ENCODE measurements around the gene TARDBP. TPM values are rescaled to one million over a fixed set of nuclear protein-coding genes. Genes with fewer than 3 reads are reported as not detected.
"Not testable (repeated sequence)": the region's sequence is repeated elsewhere in the genome, so short reads cannot be mapped to it uniquely, and the experiment has no call there.

TARDBP gene
- total RNA-seq, 2 experiments from 2014 or later: 158 to 159 TPM

DNA sequence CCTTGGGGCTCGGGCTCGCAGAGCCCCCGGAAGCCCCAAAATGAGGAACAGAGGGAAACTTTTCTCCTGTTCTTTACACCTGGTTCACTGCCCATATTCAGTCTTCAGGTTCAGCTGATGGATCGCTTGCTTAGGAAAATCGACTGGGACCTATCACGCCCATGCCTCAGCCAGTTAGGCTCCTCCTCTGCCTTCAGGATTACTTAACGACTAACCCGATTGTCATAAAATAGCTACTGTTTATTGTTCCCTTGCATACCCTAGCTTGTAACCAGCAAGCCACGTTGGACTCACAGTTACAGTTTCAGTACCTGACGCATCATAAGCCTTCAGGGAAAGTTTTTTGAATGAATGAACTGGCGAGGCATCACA, 692 bp downstream of the TARDBP start:
- H3K36me3 Mint-ChIP-seq (ENCODE audit: low read depth): peaks cover 28% of the 10 kb centered on the region
- DNase-seq: no peak
- peak overlapping the region; percentile 79 for H3K27ac Mint-ChIP-seq
- H3K27me3 Mint-ChIP-seq (ENCODE audit: low read depth): no peaks in the 10 kb centered on the region
- H3K4me1 Mint-ChIP-seq (ENCODE audit: low read depth): peaks cover 30% of the 10 kb centered on the region
- CTCF ChIA-PET: interaction anchor here (2.5 kb wide), 1 partner anchor 25 kb away, joined by 8 read pairs; no protein-coding TSS in a partner anchor
- H3K9me3 Mint-ChIP-seq: no peaks in the 10 kb centered on the region
- H3K4me3 Mint-ChIP-seq: peak overlapping the region; percentile 88
- intact Hi-C loops (cut with micrococcal nuclease): loop anchor here (2.0 to 5.0 kb wide), 2 partner anchors 541 to 980 kb away; partner anchors contain the start of genes DFFA, PEX14 and UBE4B

DNA sequence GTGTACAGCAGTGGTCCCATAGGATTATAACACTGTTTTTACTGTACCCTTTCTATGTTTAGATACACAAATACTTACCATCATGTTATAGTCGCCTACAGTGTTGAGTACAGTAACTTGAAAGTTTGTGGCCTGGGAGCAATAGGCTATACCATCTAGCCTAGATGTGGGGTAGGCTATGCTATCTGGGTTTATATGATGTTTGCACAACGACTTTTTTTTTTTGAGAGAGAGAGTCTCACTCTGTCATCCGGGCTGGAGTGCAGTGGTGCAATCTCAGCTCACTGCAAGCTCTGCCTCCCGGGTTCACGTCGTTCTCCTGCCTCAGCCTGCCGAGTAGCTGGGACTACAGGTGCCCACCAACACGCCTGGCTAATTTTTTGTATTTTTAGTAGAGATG, 6.9 kb downstream of the TARDBP start:
- Mint-ChIP-seq H3K4me1 (ENCODE audit: low read depth) (peaks cover 35% of the 10 kb centered on the region), H3K36me3 (ENCODE audit: low read depth) (peaks cover 55% of the 10 kb centered on the region)
- H3K4me3 Mint-ChIP-seq; H3K27ac Mint-ChIP-seq; intact Hi-C loops (cut with micrococcal nuclease); CTCF ChIA-PET; H3K9me3 Mint-ChIP-seq; H3K27me3 Mint-ChIP-seq (ENCODE audit: low read depth); DNase-seq: not testable (repeated sequence)

DNA sequence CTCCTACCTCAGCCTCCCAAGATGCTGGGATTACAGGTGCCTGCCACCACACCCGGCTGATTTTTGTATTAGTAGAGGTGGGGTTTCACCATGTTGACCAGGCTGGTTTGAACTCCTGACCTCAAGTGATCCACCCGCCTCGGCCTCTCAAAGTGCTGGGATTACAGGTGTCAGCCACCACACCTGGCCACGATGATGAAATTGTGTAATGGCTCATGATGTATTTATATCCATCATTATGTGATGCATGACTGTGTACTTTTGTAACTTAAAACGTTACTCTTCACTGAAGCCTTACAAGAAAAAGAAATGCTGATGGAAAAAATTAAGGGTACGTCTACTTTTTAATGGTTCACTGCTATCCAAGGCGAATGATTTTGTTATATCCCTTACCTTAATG, 7.5 kb downstream of the TARDBP start:
- no peak overlapping the region for H3K27ac Mint-ChIP-seq
- intact Hi-C loops (cut with micrococcal nuclease): no loop called here
- no peak for DNase-seq
- peaks cover 34% of the 10 kb centered on the region for H3K4me1 Mint-ChIP-seq (ENCODE audit: low read depth)
- H3K27me3 Mint-ChIP-seq (ENCODE audit: low read depth): no peaks in the 10 kb centered on the region
- H3K4me3 Mint-ChIP-seq: no peak overlapping the region
- CTCF ChIA-PET: interaction anchor here (0.8 kb wide), 1 partner anchor 18 kb away, joined by 3 read pairs; no protein-coding TSS in a partner anchor
- peaks cover 54% of the 10 kb centered on the region for H3K36me3 Mint-ChIP-seq (ENCODE audit: low read depth)
- H3K9me3 Mint-ChIP-seq: no peaks in the 10 kb centered on the region

DNA sequence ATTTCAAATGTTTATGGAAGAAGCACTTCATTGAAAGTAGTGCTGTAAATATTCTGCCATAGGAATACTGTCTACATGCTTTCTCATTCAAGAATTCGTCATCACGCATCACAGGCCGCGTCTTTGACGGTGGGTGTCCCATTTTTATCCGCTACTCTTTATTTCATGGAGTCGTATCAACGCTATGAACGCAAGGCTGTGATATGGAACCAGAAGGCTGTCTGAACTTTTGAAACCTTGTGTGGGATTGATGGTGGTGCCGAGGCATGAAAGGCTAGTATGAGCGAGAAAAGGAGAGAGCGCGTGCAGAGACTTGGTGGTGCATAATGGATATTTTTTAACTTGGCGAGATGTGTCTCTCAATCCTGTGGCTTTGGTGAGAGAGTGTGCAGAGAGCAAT, 10.7 kb downstream of the TARDBP start:
- Mint-ChIP-seq H3K4me3 (no peak overlapping the region), H3K9me3 (no peaks in the 10 kb centered on the region), H3K27ac (no peak overlapping the region), H3K4me1 (ENCODE audit: low read depth) (peaks cover 21% of the 10 kb centered on the region), H3K27me3 (ENCODE audit: low read depth) (no peaks in the 10 kb centered on the region), H3K36me3 (ENCODE audit: low read depth) (peaks cover 48% of the 10 kb centered on the region)
- intact Hi-C loops (cut with micrococcal nuclease): no loop called here
- no peak for DNase-seq
- CTCF ChIA-PET: no interaction called here

DNA sequence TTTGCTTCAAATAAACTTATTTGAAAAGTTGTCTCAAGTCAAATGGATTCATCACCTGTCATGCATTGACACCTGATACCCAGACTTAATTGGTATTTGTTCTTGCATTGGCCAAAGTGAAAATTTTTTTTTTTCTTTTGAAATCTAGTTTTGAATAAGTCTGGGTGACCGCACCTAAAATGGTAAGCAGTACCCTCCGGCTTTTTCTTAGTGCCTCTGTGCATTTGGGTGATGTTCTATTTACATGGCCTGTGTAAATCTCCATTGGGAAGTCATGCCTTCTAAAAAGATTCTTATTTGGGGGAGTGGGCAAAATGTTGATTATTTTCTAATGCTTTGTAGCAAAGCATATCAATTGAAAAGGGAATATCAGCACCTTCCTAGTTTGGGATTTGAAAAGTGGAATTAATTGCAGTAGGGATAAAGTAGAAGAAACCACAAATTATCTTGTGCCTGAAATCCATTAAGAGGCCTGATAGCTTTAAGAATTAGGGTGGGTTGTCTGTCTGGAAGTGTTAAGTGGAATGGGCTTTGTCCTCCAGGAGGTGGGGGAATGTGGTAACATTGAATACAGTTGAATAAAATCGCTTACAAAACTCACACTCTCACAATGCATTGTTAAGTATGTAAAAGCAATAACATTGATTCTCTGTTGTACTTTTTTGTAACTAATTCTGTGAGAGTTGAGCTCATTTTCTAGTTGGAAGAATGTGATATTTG, 11.9 kb downstream of the TARDBP start:
- peaks cover 42% of the 10 kb centered on the region for H3K36me3 Mint-ChIP-seq (ENCODE audit: low read depth)
- no peaks in the 10 kb centered on the region for H3K9me3 Mint-ChIP-seq
- intact Hi-C loops (cut with micrococcal nuclease): no loop called here
- H3K27me3 Mint-ChIP-seq (ENCODE audit: low read depth): no peaks in the 10 kb centered on the region
- peaks cover 18% of the 10 kb centered on the region for H3K4me1 Mint-ChIP-seq (ENCODE audit: low read depth)
- H3K4me3 Mint-ChIP-seq: no peak overlapping the region
- CTCF ChIA-PET: interaction anchor here (1.4 kb wide), 1 partner anchor 13 kb away, joined by 5 read pairs; no protein-coding TSS in a partner anchor
- no peak for DNase-seq
- H3K27ac Mint-ChIP-seq: peak overlapping the region; percentile 67

DNA sequence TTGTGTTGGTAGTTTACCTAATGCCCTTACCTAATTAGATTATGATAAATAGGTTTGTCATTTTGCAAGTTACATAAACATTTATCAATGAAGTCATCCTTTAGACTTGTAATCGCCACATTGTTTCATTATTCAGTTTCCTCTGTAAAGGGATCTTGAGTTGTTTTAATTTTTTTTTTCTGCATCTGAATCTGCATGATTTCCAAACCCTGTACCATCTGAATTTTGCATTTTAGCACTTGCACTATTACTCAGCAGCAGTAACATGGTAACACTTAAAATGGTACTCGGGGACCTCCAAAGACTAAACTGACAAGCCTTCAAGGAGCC, 12.4 kb downstream of the TARDBP start:
- intact Hi-C loops (cut with micrococcal nuclease): no loop called here
- CTCF ChIA-PET: interaction anchor here (1.4 kb wide), 1 partner anchor 13 kb away, joined by 5 read pairs; no protein-coding TSS in a partner anchor
- H3K4me1 Mint-ChIP-seq (ENCODE audit: low read depth): peaks cover 18% of the 10 kb centered on the region
- DNase-seq: no peak
- H3K27me3 Mint-ChIP-seq (ENCODE audit: low read depth): no peaks in the 10 kb centered on the region
- peaks cover 41% of the 10 kb centered on the region for H3K36me3 Mint-ChIP-seq (ENCODE audit: low read depth)
- H3K4me3 Mint-ChIP-seq: no peak overlapping the region
- peak overlapping the region; percentile 67 for H3K27ac Mint-ChIP-seq
- no peaks in the 10 kb centered on the region for H3K9me3 Mint-ChIP-seq

DNA sequence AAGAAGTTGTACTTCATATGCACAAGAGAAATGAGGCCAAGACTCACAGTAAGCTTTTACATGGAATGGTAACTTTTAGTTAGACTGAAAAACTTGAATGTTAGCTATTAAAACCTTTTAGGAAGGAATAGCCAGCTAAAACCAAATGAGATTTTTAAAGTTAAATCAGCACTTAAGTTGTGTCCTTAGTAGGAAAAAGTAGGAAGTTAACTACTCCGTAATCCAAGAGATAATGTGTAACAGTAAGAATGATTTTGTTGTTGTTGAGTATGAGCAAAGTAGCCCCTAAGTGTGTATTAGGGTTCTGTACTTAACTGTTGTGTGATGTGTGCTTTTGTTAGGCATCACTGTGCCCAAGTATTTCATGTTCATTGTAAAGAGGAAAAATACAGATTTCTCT, 13.2 kb downstream of the TARDBP start:
- intact Hi-C loops (cut with micrococcal nuclease): no loop called here
- H3K4me3 Mint-ChIP-seq: no peak overlapping the region
- H3K9me3 Mint-ChIP-seq: no peaks in the 10 kb centered on the region
- H3K27me3 Mint-ChIP-seq (ENCODE audit: low read depth): no peaks in the 10 kb centered on the region
- CTCF ChIA-PET: interaction anchor here (0.6 to 1.4 kb wide), 2 partner anchors 12 to 26 kb away, joined by 3 to 5 read pairs; no protein-coding TSS in a partner anchor
- peaks cover 18% of the 10 kb centered on the region for H3K4me1 Mint-ChIP-seq (ENCODE audit: low read depth)
- peak overlapping the region; percentile 78 for H3K27ac Mint-ChIP-seq
- peaks cover 35% of the 10 kb centered on the region for H3K36me3 Mint-ChIP-seq (ENCODE audit: low read depth)
- DNase-seq: no peak

DNA sequence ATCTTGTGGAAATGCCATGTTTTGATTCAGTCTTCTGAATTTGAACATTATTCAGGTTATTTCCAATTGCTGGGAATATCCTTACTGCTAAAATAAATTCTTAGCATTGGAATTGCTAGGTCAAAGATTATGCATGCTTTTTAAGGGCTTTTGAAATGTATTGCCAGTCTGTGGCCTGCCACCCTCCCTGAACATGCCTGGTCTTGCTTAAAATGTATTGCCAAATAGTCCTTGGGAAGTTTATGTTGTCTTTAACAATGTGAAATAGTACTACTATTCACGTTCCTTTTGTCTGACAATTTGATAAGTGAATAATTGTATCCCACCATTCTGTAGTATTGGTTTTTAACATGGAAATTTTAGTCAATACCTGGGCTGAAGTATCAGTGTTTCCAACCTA, 13.6 kb downstream of the TARDBP start:
- intact Hi-C loops (cut with micrococcal nuclease): no loop called here
- Mint-ChIP-seq H3K36me3 (ENCODE audit: low read depth) (peaks cover 35% of the 10 kb centered on the region), H3K4me1 (ENCODE audit: low read depth) (peaks cover 18% of the 10 kb centered on the region), H3K27ac (peak overlapping the region; percentile 78), H3K27me3 (ENCODE audit: low read depth) (no peaks in the 10 kb centered on the region), H3K4me3 (no peak overlapping the region), H3K9me3 (no peaks in the 10 kb centered on the region)
- CTCF ChIA-PET: interaction anchor here (1.4 kb wide), 1 partner anchor 12 kb away, joined by 5 read pairs; no protein-coding TSS in a partner anchor
- no peak for DNase-seq

DNA sequence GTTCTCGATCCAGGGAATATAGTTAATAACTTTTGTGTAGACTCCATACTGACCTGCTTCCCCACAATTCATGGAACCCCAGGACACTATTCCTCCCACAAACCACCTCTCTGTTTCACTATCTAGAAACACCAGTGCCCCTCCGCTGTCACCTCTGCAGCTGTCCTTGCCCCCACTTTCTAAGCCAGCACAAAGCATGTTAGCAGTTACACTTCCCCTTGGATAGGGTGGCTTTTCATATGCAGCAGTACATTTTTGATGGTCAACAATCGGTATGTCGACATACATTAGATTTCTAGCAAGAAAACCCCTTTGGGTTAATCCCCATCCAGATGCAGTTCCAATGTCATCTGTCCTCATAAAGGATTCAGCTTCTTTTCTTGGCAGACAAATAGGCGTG, 14.4 kb downstream of the TARDBP start:
- peak overlapping the region; percentile 78 for H3K27ac Mint-ChIP-seq
- H3K4me1 Mint-ChIP-seq (ENCODE audit: low read depth): peaks cover 18% of the 10 kb centered on the region
- no peaks in the 10 kb centered on the region for H3K27me3 Mint-ChIP-seq (ENCODE audit: low read depth)
- H3K4me3 Mint-ChIP-seq: no peak overlapping the region
- CTCF ChIA-PET: interaction anchor here (1.1 kb wide), 1 partner anchor 11 kb away, joined by 7 read pairs; no protein-coding TSS in a partner anchor
- intact Hi-C loops (cut with micrococcal nuclease): no loop called here
- H3K36me3 Mint-ChIP-seq (ENCODE audit: low read depth): peaks cover 26% of the 10 kb centered on the region
- no peaks in the 10 kb centered on the region for H3K9me3 Mint-ChIP-seq
- DNase-seq: no peak

DNA sequence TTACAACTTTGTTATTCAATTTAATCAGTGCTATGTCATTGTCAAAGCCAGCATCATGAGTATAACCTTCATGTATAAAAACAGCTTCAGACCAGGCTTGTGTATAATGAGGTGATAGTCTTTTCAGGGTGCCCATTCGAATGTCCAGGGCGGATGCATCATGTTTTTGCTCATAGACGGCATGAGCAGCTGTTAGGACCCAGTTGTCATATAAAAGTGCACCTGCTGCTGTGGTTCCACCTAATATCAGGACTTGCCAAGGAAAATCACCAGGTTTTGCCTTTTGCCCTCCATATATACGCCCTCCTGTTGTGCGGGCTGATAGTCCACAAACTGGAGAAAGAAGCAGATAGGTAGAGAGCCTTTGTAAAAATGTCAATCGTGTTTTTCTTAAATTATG, 14.9 kb downstream of the TARDBP start:
- intact Hi-C loops (cut with micrococcal nuclease): no loop called here
- peak overlapping the region; percentile 78 for H3K27ac Mint-ChIP-seq
- H3K27me3 Mint-ChIP-seq (ENCODE audit: low read depth): no peaks in the 10 kb centered on the region

DNA sequence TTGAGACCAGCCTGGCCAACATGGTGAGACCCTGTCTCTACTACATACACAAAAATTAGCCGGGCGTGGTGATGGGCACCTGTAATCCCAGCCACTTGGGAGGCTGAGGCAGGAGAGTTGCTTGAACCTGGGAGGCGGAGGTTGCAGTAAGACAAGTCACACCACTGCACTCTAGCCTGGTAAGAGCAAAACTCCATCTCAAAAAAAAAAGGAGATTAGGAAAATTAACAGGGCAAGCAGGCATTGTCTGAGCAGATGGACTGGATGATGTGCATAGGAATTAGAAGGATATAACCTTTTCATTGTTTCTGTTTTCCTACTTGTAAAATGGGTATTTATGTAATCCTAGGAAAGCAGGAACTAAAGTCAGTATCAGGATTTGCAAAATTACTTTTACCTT, 15.6 kb downstream of the TARDBP start:
- H3K27me3 Mint-ChIP-seq (ENCODE audit: low read depth): no peaks in the 10 kb centered on the region
- H3K36me3 Mint-ChIP-seq (ENCODE audit: low read depth): peaks cover 19% of the 10 kb centered on the region
- H3K27ac Mint-ChIP-seq: no peak overlapping the region
- H3K4me3 Mint-ChIP-seq: no peak overlapping the region
- CTCF ChIA-PET: no interaction called here
- intact Hi-C loops (cut with micrococcal nuclease): no loop called here
- no peaks in the 10 kb centered on the region for H3K9me3 Mint-ChIP-seq
- peaks cover 16% of the 10 kb centered on the region for H3K4me1 Mint-ChIP-seq (ENCODE audit: low read depth)
- DNase-seq: no peak

More for the DNA sequence above, 14.9 kb downstream of the TARDBP start:
- CTCF ChIA-PET: interaction anchor here (1.1 kb wide), 1 partner anchor 10 kb away, joined by 7 read pairs; no protein-coding TSS in a partner anchor
- no peak overlapping the region for H3K4me3 Mint-ChIP-seq
- no peaks in the 10 kb centered on the region for H3K9me3 Mint-ChIP-seq
- no peak for DNase-seq
- H3K36me3 Mint-ChIP-seq (ENCODE audit: low read depth): peaks cover 22% of the 10 kb centered on the region
- peaks cover 16% of the 10 kb centered on the region for H3K4me1 Mint-ChIP-seq (ENCODE audit: low read depth)

DNA sequence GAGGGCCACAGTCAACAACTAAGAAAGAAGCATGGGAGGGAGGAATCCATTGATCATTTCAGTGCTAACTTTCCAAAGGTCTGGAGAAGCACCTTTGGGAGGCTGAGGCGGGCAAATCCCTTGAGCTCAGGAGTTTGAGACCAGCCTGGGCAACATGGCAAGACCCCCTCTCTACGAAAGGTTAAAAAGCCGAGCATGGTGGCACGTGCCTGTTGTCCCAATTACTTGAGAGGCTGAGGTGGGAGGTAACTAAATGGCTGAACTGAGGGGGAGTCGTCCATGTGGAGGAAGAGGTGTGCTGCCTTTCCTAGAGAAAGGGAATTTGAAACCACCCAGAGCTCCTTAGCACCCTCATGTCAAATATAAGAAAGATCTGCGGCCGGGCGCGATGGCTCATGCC, 18.4 kb downstream of the TARDBP start:
- no peak overlapping the region for H3K27ac Mint-ChIP-seq
- no peaks in the 10 kb centered on the region for H3K27me3 Mint-ChIP-seq (ENCODE audit: low read depth)
- intact Hi-C loops (cut with micrococcal nuclease): no loop called here
- H3K9me3 Mint-ChIP-seq: no peaks in the 10 kb centered on the region
- DNase-seq: no peak
- no peak overlapping the region for H3K4me3 Mint-ChIP-seq
- H3K36me3 Mint-ChIP-seq (ENCODE audit: low read depth): peaks cover 4% of the 10 kb centered on the region
- H3K4me1 Mint-ChIP-seq (ENCODE audit: low read depth): no peaks in the 10 kb centered on the region
- CTCF ChIA-PET: interaction anchor here (0.6 to 1.7 kb wide), 4 partner anchors 24 to 537 kb away, joined by 3 read pairs; partner anchors contain the start of gene SRM

Data from activated naive CD4-positive, alpha-beta T cell treated with anti-CD3 and anti-CD28 coated beads for 36 hours (primary cell).